Right ventricle myocardium superior (tissue), 1 donor: ENCODE results near the gene ARMH3. TPM values are rescaled to one million over a fixed set of nuclear protein-coding genes. Genes with fewer than 3 reads are reported as not detected.

Source experiments
- ATAC-seq: fragments of 200-7000 bp; cut with Tn5 transposase; one replicate; pipeline ENCODE4 v1.9.1; 2020; ENCODE audit warnings: mild to moderate bottlenecking; ENCODE audit not compliant: poor library complexity
- DNase-seq: peaks from one replicate; pipeline ENCODE4 v3.0.0-alpha.2; 2020
- intact Hi-C: fragments of 100-400 bp; cut with DNase I; formaldehyde crosslinking; loops from one replicate; pipeline ENCODE4 v1.11.2; 2022
- total RNA-seq: library from RNA; stranded (reverse); fragmentation: NEBNext Ultra II Directional; extraction: Animal tissue kit (Norgen Biotek cat#: 25700); gene quantifications from one replicate; pipeline ENCODE4 v1.2.1, GENCODE V29; 2021
- donor health status: DM: no; HTN: yes; CAD: no; lungs with severe emphysema.

The ARMH3 gene
- total RNA-seq, 1 donor from 2014 or later, result 55.1 TPM

GRCh38 chr10:101922846-101923245 lies 133.1 kb downstream of the ARMH3 start:
- ATAC-seq (no peak), DNase-seq (no peak)
- intact Hi-C loops, result no loop called here

DNA sequence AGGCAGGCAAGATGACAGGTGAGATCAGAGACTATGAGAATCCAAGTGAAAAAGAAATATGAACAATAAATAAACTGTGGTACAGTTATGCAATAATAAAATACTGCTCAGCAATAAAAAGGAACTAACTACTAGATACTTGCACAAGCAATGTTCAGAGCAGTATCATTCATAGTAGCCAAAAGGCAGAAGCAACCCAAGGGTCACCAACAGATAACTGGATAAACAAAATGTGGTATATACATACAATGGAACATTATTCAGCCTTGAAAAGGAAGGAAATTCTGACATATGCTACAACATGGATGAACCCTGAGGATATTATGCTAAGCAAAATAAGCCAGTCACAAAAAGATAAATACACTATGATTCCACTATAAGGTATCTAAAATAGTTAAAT lies 135.4 kb downstream of the ARMH3 start:
- ATAC-seq, result no peak
- intact Hi-C loops, result no loop called here
- DNase-seq, result no peak

DNA sequence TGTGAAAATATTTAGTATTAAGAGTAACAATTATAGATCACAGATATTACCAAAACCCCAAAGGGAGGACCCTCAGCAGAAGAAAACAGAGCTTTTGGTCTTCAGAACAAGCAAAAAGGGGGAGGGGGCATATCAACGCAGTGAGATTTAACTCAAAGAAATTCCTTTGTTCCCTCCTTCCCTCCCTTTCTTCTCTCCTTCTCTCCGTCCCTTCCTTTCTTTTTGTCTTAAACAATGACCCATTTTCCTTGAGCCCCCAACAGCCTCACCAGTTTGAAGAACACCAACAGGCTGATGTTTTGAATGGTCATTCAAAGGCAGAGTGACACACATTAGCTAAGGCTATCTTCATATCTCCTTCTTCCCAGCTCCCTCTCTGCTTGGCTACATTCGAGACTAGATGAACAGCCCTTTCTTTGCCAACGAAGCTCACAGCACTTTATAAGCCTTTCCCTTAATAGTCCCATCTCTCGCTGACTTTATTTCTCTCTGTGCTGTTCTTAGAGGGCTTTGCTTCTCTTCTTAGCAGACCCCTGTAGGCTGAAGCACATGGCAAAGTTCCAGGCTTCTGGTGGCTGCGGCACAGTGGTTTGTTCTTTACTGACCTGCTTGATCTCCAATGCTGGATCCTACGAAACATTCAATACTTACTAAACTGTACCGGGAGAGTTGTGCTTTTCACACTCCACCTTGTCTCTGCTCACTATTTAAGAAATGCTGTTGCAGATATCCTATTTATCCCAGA lies 136.8 kb downstream of the ARMH3 start:
- ATAC-seq, result no peak
- intact Hi-C loops, result no loop called here
- no peak for DNase-seq

DNA sequence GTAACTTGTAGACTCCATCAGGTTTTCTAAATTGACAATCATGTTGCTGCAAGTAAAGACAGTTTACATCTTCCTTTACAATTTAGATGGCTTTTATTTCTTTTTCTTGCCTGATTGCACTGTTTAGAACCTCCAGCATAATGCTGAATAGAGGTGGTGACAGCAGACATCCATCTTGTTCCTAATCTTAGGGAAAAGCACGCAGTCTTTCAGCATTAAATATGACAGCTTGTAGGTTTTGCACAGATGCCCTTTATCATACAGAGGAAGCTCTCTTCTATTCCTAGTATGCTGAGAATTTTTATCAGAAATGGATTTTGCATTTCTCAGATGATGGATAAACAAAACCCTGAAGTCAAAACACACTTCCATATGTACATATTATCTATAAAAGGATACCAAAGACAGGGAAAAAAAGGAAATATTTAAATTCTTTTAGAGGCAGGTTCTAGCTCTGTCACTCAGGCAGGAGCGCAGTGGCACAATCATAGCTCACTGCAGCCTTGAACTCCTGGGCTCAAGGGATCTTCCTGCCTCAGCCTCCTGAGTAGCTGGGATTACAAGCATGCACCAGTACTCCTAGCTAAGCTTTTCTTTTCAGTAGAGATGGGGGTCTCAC lies 143.3 kb downstream of the ARMH3 start:
- ATAC-seq (no peak), DNase-seq (no peak)
- intact Hi-C loops, result no loop called here

- intact Hi-C loops, result no loop called here
- no peak for DNase-seq
- ATAC-seq, result no peak
Measured at GRCh38 chr10:101906586-101907183, 149.3 kb downstream of the ARMH3 start.

DNA sequence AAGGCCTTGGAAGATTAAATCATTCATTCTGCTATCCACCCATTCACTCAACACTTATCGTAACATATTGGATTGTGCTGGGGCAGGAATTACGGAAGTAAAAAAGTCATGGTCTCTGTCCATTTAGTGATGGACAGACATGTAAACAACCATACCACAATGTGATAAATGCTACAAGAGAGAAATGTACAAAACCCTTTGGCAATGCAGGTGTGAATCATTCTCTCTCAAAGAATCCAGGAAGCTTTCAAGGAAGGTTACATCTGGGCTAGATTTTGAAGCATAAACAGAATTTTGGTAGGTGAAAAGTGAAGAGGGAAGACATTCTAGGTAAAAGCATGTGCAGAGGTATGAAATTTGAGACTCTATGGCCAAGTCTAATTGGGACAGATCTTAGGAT lies 150.7 kb downstream of the ARMH3 start:
- ATAC-seq (no peak), DNase-seq (no peak)
- intact Hi-C loops, result no loop called here

DNA sequence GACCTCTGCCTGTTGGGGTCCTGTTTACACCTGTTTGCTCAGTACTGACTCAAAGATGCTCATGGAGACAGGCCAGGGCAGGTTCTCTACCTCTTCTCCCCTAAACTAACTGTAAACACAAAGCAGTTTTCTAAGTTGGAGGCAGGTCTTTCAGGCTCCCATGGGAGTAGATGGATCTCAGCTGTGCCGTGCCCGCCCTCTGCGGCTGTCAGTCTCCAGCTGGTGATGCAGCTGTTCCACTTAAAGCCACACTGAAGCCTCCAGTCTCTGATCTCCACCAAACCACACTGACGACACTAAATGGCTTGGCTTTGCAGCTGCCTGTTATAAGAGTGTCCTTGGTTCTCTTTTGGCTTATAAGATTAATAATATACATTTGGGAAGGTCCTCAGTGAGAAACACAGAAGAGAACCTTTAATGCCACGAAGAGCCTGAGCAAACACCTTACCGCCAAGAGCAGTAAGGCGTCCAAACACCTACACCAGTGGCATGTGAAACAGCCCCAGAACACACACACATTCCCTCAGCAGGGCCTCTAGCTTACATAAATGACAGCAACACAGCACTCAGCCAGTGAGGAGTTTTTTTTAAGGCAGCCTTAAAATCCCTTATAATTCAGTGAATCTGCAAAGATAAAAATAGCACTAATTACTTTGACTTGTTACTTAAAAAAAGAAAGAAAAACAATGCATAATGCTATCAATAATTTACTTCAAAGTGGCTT lies 152.0 kb downstream of the ARMH3 start:
- ATAC-seq, result peak; percentile 45
- intact Hi-C loops, result no loop called here
- no peak for DNase-seq

DNA sequence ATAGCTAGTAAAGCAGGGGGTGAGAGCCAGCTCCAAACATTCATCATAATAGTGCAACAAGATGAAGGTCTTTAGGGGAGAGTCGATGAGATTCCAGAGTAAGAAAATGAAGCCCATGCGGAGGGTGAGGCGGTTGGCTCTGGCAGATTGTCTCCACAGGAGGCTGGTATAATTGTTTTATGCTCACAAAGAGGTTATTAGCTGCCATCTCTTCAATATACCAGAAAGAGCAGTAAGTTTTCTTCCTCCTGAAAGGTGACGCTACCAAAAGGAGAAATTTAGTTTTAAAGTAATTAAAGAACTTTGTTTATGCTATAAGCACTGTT lies 153.2 kb downstream of the ARMH3 start:
- ATAC-seq (no peak), DNase-seq (no peak)
- intact Hi-C loops, result no loop called here

GRCh38 chr10:101902032-101902819 lies 153.7 kb downstream of the ARMH3 start:
- intact Hi-C loops, result no loop called here
- DNase-seq, result no peak
- ATAC-seq, result no peak

DNA sequence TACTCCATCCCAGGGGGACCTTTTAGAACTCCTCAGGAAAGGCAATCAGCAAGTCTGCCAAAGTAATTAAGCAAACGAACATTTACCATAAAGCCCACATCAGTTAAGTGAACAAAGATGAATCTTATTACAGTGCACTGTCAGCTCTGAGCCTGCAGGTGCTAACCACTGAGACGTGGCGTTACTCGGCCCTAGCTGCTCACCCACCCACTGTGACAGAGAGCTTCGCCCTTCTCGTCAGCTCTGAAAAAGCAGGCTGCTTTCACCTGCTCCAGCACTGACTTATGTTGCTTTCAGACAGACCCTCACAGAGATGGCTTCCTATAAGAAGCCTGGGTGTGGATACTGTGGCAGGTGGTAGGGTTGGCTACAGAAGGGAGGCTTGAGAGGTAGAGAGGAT lies 154.6 kb downstream of the ARMH3 start:
- intact Hi-C loops, result no loop called here
- DNase-seq (no peak), ATAC-seq (no peak)

DNA sequence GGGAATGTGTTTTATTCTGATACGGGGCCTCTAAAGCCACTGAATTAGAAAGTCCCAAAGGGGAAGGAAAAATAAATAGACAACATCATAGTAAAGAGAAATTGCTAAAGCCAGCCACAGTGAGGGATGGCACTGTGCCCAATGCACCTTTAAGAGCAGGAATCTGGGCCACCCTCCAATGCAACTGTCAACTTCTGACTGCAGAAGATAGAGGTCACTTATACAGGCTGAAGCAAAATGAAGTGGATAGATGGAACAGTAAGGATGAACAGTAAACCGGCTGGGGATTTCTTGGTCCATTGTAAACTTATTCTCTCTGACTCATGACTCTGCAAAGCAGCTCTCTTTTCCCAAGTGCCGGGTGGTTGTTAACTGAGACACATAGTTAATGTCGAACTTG lies 158.3 kb downstream of the ARMH3 start:
- intact Hi-C loops, result loop anchor here (10.0 kb wide), 1 partner anchor 77 kb away; no protein-coding TSS in a partner anchor
- DNase-seq (peak; percentile 48), ATAC-seq (peak; percentile 60)

DNA sequence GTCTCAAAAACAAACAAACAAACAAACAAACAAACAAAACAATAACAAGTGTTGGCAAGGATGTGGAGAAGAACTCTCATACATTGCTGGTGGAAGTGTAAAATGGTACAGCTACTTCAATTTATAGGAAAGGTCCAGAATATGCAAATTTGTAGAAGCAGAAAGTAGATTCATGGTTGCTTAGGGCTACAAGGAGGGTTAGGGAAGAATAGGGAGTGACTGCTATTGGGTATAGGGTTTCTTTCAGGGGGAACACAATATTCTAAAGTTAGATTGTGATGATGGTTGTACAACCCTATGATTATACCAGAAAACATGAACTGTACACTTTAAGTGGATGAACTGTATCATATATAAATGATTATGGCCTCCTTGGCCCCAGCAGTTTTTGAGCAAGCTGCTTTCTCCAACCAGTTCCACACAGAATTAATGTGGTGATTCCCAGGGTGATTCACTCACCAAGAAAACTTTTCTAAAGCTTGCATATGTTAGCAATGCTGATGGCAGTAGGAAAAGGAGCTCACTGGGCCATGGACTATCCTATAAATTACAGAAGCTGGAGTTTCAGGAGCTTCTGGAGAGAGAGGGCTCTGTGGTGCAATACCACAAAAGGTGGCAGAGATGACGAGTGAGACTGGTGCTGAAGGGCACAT lies 159.6 kb downstream of the ARMH3 start:
- intact Hi-C loops, result loop anchor here (10.0 kb wide), 1 partner anchor 78 kb away; no protein-coding TSS in a partner anchor
- ATAC-seq (no peak), DNase-seq (no peak)

- intact Hi-C loops, result loop anchor here (10.0 kb wide), 1 partner anchor 79 kb away; no protein-coding TSS in a partner anchor
- DNase-seq (no peak), ATAC-seq (no peak)
Measured at GRCh38 chr10:101895781-101896180, 160.2 kb downstream of the ARMH3 start.

GRCh38 chr10:101894742-101895141 lies 161.2 kb downstream of the ARMH3 start:
- intact Hi-C loops, result loop anchor here (10.0 kb wide), 1 partner anchor 80 kb away; no protein-coding TSS in a partner anchor
- DNase-seq, result no peak
- ATAC-seq, result peak; percentile 77

- peak; percentile 40 for ATAC-seq
- intact Hi-C loops, result loop anchor here (10.0 kb wide), 1 partner anchor 81 kb away; no protein-coding TSS in a partner anchor
- no peak for DNase-seq
Measured at GRCh38 chr10:101894266-101894665, 161.7 kb downstream of the ARMH3 start.

- intact Hi-C loops, result loop anchor here (10.0 kb wide), 1 partner anchor 81 kb away; no protein-coding TSS in a partner anchor
- no peak for DNase-seq
Measured at GRCh38 chr10:101893510-101894120, 162.4 kb downstream of the ARMH3 start.

GRCh38 chr10:101892782-101893391 lies 163.1 kb downstream of the ARMH3 start:
- intact Hi-C loops, result loop anchor here (10.0 kb wide), 1 partner anchor 82 kb away; no protein-coding TSS in a partner anchor
- no peak for ATAC-seq
- DNase-seq, result no peak

More at GRCh38 chr10:101893510-101894120, 162.4 kb downstream of the ARMH3 start:
- no peak for ATAC-seq
